Activated naive CD8-positive, alpha-beta T cell treated with anti-CD3 and anti-CD28 coated beads, Interleukin-2, amount 50 U/mL, for 16 hours (primary cell): ENCODE data around the gene MLLT10.

Experiments
- DNase-seq: peaks from one replicate; pipeline ENCODE4 v3.0.0-alpha.2; 2020; ENCODE audit warnings: low read depth, low spot score

Gene MLLT10

DNA sequence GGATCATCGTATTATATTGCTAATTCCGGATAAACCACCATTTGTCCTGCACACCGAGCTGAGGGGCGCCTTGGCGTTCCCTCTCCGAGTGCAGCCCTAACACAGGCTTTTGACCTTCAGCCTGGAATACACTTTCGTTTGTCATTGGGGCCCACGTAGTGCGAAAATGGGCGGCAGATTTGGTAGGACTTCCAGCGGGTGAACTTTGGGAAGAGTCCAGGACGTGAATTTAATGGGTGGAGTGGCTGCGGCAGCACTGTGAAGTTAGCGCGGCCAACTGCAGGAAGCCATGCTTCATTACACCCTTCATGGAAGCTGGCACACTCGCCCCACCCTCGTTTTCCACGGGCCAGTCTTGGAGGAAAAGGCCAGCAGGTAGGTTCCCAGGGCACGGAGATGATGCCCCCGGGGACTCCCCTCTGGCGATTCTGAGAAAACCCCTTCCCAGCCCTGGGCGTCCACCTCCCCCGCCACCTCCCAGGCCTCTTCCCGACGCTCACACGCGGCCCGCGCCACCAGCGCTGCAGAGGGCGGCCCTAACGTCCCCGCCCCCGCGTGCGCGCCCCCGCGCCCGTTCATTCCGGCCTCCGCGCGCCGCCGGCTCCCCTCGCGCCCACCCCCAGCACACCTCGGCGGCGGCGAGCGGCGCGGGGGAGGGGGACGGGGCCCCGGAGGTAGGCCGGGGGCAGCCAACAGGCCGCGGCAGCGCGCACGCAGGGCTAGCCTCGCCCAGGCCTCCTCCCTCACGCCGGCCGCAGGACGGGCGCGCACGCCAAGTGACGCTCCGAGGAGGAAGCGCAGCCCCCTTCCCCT lies at the start of gene MLLT10:
TSS of gene MLLT10 (plus strand) at position 766 of the 813 bp plus-strand sequence. CDS start 413 bp downstream, outside the sequence.
- DNase-seq = peak; percentile 83

DNA sequence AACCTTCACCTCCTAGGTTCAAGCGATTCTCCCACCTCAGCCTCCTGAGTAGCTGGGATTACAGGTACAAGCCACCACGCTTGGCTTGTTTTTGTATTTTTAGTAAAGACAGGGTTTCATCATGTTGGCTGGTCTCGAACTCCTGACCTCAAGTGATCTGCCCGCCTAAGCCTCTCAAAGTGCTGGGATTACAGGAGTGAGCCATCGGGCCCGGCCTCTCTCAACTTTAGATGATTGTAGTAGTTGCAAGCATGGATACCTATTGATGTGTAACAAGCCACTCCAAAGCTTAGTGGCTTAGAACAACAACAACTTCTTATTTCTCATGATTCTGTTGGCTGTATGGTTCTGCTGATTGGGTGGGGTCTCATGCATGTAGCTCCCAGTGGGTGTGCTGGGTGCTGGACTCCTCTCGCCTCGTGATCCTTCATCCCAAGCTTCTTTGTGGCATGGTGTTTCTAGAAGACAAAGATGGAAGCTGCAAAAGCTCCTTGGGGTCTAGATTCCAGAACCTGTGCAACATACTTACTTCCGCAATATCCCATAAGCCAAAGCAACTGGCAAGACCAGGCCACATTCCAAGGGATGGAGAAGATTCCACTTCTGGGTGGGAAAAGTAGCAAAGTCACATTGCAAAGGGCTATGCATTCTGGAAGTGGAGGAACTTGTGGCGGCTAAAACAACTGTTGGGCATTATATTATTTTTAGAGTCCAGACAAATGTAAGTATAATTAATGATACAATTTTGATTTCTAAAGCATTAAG lies 46.4 kb upstream of the MLLT10 start:
- no peak for DNase-seq

DNA sequence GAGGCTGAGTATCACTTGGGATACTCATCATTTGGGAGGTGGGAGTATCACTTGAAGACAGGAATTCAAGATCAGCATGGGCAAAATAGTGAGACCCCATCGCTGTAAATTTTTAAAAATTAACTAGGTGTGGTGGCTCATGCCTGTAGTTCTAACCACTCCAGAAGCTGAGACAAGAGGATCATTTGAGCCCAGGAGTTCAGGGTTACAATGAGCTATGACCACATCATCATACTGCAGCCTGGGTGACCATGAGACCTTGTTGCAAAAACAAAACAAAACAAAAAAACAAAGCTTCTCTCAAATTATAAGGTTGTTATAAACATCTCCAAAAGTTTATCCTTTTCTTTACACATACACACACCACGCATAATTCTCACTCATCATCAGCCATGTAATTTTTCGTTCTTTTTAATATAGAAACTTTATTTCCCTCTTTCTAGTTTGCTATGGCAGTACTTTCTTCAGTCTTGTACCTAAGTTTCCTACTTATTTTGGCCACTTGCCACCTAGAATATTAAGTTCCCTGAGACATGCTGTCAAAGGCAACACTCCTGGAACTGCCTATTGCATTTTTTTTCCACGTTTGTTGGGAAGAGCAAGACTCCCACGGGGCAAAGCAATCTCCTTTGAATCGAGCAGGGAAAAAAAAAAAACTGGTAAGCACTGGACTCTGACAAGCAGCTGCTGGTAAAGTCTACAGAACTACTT lies 45.6 kb upstream of the MLLT10 start:
- no peak for DNase-seq

DNA sequence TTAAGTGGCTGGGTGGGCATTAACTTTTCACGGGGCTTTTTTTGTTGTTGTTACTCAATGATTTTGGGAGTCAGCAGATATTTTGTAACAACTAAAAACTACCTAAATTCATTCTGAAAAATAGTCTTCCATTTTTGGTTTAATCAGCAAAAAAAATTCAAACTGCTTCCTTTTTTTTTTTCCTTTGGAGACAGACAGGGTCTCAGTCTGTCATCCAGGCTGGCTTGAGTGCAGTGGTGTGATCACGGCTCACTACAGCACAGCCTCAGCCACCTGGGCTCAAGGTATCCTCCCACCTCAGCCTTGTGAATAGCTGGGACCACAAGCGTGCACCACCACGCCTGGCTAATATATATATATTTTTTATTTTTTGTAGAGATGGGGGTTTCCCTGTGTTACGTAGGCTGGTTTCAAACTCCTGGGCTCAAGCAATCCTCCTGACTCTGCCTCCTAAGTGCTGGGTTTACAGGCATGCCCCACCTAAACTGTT lies 45.0 kb upstream of the MLLT10 start:
- no peak for DNase-seq

DNA sequence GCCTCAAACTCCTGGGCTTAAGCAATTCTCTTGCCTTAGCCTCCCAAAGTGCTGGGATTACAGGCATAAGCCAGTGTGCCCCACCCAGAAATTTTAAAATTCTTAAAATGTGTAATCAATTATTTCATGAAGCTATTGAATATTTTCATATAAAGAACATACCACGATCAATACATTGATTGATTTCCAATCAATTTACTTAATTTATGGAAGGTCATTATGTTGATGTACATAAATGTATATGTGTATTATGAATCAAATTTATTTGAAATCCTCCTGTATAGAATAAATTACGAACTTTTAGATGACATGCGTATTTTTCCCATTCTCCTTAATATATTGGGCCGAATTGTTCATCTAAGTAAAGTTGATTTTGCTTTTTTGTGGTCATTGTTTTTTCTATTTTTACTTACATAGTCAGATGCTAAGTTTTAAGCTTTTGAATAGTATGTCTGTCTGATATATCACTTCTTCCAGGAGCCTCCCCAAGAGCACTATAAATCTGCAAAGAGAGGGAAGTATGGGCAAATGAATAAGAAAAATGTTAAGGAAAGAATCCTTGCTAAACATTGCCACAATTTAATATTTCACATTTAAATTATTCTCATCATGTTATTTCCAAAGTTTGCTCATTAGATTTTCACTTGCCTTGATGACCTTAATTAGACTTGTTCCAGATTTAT lies 43.9 kb upstream of the MLLT10 start:
- DNase-seq = no peak

DNA sequence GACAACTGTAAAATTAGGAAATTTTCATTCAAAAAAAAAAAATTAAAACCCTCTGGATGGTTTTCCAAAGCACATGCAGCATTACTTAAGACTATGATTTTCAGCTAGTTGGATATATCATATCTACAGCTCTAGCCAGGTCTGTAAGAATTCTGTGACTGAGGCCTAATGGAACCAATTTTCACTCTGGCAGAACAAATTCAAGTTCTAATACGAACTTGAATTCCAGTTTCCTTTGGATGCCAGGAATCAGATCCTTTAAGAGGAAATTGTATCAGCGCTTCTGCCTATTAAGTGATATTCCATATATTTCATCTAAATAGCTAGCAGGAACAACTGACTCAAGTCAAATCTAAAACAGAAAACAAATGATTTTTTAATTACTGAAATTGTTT lies 43.3 kb upstream of the MLLT10 start:
- DNase-seq = no peak

DNA sequence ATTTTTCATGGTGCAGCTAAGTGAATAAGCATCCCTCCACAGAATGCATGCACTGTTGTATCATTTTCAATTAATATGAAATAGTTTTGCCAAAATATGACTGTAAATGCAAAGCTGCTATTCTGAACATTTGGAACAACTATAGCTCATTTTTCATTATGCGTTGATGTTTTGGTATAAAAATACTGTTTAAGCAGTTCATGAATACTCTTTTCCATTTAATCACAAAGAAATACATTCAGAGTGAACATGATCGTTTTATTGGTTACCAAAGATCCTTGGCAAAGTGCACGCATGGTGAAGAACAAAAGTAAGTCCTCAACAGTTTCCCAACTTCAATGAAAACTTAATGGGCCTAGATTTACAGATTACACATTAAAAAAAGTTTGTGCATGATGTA lies 41.6 kb upstream of the MLLT10 start:
- no peak for DNase-seq

DNA sequence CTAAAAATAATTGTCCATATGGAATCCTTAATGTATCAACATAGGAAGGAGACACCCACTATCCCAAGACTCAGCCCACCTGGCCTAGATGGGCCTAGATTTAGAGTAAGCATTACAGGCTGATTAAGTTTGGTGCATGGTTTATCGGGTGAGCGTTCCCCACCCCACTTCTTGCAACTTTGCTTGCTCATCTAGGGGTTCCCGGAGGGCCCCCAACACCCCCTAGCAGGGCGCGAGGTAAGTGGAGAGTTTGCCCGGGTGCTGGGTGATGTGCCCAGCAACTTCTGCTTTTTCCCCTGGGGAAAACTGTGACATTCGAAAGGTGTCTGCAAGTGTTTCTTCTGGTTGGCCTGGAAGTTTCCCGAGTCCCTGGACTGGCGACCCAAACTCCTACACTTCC lies 40.2 kb upstream of the MLLT10 start:
- no peak for DNase-seq

DNA sequence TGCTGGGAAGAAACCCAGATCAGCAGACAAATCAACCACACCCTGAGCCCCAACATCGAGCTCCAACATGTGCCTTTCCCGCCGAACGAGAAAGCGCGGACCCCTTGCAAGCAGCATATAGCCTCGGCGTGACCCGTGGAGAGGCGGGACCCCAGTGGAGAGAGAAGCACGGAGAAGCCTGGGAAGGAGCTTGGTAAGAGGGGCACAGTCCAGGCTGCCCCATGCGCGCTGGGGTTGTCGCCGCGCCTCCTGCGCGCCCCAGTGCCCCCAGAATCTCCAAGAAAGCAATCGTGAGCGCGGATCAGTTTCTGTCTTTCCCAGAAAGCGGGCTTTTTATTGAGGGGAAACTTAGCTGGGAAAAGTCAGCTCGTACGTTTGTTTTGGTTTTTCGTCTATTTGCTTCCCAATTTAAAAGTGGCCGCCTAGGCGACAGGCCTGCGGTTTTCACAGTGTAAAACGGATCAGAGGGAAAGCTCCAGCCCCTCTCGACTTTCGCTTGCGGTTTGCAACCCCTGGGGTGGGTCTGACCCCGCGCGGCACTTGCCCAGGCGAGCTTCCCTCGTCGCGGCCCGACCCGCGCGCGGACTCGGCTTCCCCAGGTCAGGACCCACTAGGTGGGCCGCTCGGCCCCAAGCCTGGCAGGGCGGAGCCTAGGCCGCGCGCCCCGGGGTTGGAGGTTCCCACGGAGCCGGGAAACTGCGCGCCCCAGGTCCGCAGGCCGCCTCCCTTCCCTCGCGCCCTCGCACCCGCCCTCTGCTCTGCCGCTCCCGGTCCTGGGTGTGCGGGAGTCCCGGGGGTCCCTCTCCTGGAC lies 39.6 kb upstream of the MLLT10 start:
- no peak for DNase-seq

DNA sequence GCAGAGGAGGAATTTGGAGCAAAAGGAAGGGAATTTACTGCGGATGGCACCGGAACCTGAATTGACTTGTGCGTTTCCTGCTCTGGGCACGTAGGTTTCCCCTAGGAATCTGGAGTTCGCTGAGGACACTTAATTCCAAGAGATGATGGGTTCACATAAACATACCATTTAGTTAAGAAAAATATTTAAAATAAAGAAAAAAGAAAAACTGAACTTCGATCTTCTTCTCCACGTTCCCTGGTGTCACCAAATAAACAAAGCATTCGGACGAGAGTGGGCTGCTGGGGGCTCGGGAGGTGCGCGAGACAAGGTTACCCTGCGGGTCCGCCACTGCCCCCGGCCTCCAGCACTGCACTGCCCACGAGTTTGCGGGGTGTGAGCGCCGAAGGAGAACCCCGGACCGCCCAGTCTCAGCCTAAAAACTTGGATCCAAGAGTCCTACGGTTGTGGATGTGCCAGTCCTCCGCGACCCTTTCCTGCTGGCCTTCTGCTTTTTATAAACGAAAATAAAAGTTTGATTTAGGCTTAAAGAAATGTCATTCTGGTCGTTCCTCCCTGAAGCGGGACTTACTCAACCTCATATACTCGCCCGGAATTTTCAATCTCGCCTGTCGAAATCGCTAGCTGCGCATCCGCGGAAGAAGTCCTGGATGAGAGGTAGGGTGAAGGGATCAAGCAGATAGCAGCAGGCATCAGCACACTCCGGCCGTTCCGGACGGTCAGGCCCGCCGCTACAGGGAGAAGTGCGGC lies 38.9 kb upstream of the MLLT10 start:
- DNase-seq = no peak

DNA sequence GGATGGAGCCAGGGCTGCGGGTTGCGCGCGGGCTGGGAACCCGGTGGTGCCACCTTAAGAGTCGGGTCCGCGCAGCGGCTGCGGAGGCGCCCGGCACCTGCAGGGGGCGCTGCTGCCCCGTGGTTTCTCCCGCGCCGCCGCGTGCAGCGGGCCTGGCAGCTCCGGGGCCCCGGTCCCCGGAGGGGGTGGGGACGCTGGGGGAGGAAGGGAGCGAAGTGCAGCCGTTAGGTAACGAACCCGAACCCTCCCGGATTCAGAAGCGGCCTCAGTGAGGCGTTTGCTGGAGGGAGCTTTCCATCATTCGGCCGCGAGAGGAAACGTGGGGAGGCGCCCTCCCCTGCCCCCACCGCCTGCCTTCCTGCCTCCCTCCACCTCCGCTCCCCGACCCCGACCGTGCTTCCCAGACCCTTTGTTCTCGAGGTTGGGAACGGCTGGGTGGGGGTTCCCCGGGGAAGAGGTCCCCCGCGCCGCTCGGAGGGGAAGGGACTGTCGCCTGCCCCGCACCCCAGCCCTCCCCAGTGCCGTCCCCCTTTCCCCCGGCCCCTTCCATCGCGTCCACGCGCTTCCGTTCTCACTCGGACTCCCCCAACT lies 38.2 kb upstream of the MLLT10 start:
- peak; percentile 78 for DNase-seq

DNA sequence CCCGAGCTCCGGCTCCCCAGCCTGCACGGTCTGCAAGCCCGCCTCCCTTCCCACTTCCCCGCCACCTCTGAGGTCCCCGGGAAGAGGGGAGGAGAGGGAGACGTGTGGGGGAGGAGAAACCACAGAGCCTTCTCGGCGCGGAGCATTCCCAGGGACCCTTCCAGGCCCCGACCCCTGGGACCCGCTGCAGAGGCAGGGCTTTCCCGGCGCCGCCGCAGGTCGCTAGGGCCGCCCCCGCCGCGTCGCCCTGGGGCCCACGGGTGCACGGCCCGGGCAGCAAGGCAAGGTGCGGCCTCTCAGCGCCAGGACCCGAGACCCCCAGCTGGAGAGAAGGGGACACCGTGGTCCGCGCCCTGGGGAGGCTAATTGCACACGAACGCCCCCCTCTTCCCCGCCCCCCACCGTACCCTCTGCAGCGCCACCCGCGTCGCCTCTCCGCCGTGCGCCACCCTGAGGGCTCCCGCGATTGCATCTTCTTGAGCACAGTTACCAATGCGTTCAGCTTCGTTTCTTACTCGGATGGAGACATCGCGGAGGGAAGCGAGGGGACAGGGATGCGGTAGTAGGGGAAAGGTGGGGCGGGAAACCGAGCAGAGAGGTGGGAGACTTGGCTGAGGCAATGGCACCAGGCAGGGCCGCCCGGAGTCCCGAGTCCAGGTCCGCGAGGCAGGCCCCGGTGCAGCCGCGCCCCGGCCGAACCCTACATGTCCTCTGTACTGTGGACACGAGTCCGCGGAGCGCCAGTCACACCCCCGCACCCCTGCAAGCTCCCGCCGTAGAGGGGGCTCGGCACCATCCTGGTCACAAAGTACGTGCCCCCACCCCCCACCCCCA lies 37.5 kb upstream of the MLLT10 start:
- no peak for DNase-seq

DNA sequence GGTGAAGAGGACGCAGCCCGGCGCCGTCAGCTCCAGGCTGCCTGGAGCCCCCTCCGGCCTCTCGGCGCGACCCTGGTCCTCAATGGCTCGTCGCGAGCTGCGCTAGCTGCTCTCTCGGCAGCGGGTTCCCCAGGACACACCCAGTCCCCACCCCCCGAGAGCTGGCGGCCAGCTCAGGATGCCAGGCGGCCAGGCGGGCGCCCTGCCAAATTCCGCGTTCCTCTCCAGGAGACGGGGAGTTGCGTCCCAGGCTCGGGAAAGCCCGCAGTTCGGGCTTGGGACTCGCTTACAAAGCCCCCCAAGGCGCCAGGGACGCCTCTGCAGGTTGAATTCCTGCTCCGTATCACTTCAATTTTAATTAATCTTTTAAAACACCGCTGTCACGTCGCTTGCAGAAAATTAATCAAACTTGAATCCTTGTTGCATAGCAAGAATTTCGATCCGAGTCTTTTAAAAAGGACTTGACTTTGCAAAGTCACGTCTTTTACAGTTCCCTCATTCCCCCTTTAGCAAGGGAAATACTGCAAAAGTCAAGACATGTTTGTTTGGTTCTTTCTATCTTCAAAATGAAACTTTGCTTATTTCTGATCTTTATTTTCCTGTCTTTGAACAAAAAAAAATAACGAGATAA lies 36.7 kb upstream of the MLLT10 start:
- no peak for DNase-seq

DNA sequence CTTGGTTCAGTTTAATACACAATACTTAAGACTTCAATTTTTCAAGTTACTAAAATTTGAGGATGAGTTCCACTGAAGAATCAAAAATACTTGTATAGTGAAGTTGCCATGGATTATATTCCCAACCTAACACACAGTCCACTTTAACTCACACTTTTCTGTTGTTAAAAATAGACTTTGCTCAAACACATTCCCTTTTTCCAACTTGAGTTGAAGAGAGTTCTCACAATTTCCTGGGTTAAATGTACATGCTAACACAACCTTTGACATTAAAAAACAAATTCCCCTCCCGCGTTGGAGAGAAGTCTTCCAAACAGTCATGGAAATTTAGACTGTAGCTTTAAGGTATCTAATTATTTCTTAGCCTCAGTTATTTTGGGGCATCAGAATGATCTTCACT lies 35.7 kb upstream of the MLLT10 start:
- DNase-seq = no peak

DNA sequence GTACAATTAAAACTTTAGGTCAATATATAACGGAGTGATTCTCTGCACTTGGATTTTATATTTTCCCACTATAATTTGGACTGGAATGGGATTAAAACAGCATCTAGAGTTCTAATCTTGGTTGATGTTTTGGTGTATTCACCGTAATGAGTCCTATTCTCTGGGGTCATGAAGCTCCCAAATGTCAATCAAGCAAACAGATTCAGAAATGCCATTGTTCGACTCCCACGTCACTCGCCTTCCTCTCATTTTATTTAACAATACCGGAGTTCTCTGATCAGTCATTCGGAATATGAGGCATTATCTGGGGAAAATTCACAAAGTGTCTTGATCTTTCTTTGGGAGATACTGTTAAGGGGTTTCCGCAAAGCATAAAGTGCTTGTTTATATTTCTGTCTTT lies 35.0 kb upstream of the MLLT10 start:
- DNase-seq = no peak

DNA sequence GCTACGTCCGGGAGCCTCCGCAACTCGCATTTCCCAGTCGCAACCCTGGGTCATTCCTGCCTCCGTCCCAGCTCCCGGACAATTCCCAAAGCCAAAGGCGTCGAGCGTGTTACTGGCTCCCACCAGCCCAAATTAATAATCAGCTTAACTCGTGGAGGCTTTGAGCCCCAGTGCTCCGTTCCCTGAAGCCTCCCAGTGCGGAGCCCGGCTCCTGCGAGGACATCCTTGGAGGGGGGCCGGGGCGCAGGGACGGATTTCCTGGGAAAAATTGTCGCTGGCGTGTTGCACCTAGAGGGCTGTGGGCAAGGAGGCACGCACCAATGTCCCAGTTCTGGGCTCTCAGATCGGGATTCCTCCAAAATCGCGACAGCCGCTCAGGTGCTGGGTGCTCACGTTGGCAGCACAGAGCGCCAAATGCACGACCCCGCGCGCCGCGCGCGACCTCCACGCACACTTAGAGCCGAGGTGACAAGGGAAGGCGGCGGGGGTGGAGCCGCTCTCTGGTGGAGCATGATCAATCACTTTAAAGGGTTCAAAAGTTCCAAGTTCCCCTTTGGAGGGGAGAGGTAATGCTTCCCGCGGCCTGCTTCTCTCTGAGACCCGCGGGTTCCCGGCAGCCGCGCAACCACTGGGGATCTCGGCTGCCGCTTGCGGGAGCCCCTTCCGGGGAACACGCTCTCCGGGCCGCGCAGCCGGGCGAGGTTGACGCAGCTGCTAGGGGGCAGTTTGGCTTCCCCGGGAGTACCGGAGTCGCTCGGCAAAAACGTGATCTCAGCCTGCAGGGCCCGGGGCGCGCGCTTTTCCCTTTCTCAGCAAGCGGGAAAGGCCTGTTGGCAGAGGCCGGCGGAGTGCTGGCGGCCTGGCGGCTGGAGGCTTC lies 34.1 kb upstream of the MLLT10 start:
- DNase-seq = no peak

DNA sequence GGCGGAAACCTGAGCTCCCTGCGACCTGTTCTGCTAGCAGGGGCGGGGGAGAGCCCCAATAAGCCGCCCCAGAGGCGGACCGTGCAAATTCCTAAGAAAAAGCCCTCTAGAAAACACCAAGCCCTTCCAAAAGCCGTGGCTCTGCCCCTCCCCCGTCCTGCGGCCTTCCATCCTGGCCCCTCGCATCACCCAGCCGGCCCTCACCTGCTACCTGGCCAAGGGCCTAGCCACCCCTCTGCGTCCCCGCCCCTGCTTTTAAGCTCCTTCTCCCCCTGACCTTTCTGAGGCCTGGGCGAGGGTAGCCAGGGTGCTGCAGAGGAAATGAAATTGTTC lies 33.5 kb upstream of the MLLT10 start:
- no peak for DNase-seq
